HG03064 (cell line): ENCODE data around the gene ATP23.

ENCODE experiments used
- ATAC-seq: cut with Tn5 transposase; IDR thresholded peaks from one replicate; pipeline ENCODE4 v1.9.1; 2021; ENCODE audit warnings: low read depth; ENCODE audit not compliant: unreplicated experiment

ATP23 gene

GRCh38 chr12:57907281-57907680 lies 34.1 kb upstream of the ATP23 start:
- ATAC-seq = no peak

GRCh38 chr12:57908511-57908910 lies 32.9 kb upstream of the ATP23 start:
- no peak for ATAC-seq

GRCh38 chr12:57909056-57909455 lies 32.3 kb upstream of the ATP23 start:
- no peak for ATAC-seq

GRCh38 chr12:57909611-57910010 lies 31.8 kb upstream of the ATP23 start:
- ATAC-seq = no peak

- no peak for ATAC-seq
These were observed 23.2 kb upstream of the ATP23 start for GRCh38 chr12:57918147-57918546.

GRCh38 chr12:57927086-57927485 lies 14.3 kb upstream of the ATP23 start:
- ATAC-seq = no peak

- ATAC-seq = no peak
These were observed 12.1 kb upstream of the ATP23 start for GRCh38 chr12:57929092-57929830.

- ATAC-seq = no peak
These were observed 6.5 kb upstream of the ATP23 start for GRCh38 chr12:57934819-57935218.

- ATAC-seq = no peak
These were observed 6.0 kb upstream of the ATP23 start for GRCh38 chr12:57935331-57935730.

- ATAC-seq = peak; percentile 99
These were observed 5.4 kb upstream of the ATP23 start for GRCh38 chr12:57935839-57936512.

GRCh38 chr12:57936513-57936883 lies 4.9 kb upstream of the ATP23 start:
- ATAC-seq = no peak

- no peak for ATAC-seq
These were observed 2.1 kb upstream of the ATP23 start for GRCh38 chr12:57939291-57939690.

GRCh38 chr12:57940052-57940914 lies 1.1 kb upstream of the ATP23 start:
- no peak for ATAC-seq

GRCh38 chr12:57940915-57941164 lies 527 bp upstream of the ATP23 start:
- ATAC-seq = no peak

- no peak for ATAC-seq
These were observed 2.2 kb downstream of the ATP23 start for GRCh38 chr12:57943438-57944080.

GRCh38 chr12:57944313-57945023 lies 3.1 kb downstream of the ATP23 start:
- no peak for ATAC-seq

GRCh38 chr12:57952766-57953165 lies 11.4 kb downstream of the ATP23 start:
- ATAC-seq = no peak

GRCh38 chr12:57954768-57955167 lies 13.4 kb downstream of the ATP23 start:
- ATAC-seq = no peak

- no peak for ATAC-seq
These were observed 16.8 kb downstream of the ATP23 start for GRCh38 chr12:57958061-57958657.

- ATAC-seq = no peak
These were observed 23.1 kb downstream of the ATP23 start for GRCh38 chr12:57964421-57964820.
